Effector CD8-positive, alpha-beta T cell (primary cell): ENCODE data around the gene FCN2.

Experiments used
- DNase-seq: peaks from one replicate; lab custom pipeline; 2025; lab: John Stamatoyannopoulos, UW

The FCN2 gene

DNA sequence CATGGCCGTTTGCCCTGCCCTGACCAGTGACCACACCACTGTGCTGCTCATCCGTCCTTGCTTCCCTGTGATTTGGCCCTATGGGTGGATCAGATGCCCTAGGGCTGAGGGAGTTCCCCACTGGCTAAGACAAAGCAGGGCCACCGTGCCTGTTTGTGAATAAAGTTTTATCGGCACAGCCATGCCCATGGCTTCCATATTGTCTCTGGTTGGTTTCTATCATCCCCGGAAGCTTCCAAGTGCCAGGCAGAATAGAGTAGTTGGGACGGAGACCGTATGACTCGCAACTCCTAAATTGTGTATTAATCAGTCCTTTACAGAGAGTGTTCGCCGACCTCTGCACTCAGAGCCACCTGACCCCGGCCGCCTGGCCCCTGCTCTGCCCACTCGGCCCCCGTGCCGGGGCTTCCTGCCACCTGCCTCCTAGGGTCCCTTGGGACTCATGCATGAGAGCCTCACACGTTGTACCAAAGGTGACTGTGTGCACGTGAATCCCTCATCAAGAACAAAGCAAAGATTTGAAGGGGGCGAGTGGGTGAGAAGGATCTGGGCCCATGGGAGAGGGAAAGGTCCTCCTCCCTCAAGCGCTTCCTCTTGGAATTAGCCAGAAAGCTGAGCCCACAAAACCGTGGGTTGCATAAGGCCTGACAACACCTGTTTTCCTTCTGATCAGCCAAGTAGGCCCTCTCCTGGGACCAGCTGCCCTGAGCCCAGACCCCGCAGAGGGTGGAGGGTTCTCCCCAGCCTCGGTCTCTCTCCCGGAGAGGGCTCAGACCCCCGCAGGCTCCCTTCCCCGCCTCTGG lies 11.7 kb upstream of the FCN2 start:
- no peak for DNase-seq

DNA sequence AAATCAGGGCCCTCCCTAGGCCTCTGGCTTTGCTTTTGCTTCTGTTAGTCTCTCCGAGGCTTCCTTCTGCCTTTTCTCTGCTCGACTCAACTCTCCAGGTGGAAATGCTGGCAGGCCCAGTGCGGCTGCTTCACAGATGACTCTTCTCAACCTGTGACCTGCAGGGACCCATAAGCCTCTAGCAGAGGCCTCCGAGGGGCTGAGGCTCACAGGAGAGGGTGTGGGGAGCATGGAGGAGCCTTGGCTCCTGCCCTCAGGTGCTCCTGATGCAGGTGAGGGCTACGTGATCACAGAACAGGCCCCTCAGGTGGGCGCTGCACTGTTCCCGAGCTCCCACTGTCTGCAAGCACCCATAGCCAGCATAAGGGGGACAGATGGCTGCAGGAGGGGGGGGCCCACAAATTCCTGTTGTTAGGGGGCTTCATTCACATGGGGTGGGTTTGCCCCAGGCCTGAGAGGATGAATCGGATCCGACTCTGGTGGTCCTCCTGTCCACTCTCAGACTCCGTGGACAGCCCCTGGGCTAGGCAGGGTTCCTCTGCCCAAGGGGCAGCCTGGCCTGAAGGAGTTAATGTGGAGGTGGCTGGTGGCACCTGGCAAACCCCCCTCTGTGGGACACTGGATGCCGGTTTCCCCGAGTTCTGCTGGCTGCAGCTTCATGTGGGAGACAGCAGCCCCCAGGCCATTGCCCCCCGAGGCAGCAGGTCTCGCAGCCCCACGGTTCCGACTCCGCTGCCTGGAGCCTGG lies 10.9 kb upstream of the FCN2 start:
- DNase-seq = no peak

DNA sequence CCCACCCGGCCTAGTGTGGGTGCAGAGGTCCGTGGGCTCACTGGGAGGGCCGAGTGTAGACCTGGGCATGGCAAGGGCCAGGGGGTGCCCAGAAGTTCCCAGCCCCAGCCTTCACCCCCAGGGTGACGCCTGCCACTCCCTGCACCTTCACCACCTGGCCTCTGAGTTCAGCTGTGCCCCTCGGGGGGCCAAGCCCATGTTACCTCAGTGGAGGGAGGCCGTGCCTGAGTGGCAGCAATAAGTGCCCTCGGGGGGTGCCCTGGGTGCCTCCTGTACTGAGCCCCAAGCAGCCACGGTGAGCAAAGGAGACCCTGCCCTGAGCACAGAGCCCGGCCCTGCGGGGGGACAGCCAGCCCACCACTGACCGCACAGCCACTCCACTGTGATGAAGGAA lies 10.3 kb upstream of the FCN2 start:
- no peak for DNase-seq

DNA sequence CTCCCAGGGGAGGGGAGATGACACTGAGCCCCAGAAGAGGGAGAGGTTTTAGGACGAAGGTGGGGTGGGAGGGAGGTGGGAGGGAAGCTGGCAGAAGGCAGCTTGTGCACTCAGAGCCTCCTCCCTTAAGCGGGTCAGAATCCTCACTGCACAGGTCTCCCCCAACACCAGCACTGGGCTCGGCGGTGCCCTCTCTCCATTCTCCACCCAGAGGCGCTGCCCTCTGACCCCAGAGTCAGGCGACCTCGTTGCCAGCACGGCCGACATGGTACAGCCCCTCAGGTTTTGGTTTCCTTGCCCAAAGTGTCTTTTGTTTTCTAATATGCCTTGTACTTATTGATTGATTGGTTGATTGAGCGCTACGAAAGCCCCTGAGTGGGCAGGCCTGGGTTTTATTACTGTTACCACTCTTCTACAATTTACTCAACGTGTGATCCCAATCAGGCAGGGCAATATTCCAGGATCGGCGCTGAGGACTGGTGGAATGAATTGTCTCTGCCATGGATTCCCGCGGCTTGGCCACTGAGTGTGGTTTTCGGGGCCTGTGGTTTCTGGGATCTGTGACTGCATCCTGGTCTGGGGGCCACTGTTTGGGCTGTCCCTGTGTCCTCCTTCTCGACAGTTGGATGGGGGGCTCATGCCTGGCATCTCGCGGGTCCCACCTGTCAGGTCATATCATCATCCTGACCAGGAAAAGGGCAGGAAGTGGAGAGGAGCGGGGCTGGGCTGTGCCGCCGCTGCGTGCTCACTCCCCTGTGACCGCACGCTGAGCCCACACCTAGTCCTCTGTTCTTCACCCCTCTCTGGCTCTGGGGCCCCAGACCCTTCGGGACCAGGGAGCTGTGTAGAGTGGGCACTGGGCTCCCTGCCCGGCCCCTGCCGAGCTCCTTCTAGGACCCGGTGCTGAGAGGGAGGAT lies 9.6 kb upstream of the FCN2 start:
- no peak for DNase-seq

DNA sequence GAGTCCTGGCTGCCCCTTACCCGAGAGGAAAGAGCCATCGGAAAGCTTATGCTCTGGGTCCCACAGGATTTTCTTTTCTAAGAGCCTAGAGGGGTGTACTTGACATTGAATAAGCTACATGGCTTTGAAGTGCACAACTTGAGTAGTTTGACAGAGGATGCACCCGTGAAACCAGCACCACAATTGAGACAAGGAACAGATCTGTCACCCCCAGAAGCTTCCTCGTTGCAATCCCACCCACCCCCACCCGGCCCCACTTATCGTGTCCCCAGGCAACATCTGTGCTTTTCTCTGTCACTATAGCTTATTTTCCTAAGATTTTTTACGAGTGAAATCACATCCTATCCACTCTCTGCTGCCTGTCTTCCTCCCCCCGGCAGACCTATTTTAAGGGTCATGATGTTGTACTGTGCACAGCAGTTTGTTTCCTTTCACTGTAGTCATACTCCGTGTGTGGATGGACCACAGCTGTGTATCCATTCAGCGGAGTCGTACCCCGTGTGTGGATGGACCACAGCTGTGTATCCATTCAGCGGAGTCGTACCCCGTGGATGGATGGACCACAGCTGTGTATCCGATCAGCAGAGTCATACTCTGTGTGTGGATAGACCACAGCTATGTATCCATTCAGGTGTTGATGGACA lies 8.8 kb upstream of the FCN2 start:
- DNase-seq = no peak

DNA sequence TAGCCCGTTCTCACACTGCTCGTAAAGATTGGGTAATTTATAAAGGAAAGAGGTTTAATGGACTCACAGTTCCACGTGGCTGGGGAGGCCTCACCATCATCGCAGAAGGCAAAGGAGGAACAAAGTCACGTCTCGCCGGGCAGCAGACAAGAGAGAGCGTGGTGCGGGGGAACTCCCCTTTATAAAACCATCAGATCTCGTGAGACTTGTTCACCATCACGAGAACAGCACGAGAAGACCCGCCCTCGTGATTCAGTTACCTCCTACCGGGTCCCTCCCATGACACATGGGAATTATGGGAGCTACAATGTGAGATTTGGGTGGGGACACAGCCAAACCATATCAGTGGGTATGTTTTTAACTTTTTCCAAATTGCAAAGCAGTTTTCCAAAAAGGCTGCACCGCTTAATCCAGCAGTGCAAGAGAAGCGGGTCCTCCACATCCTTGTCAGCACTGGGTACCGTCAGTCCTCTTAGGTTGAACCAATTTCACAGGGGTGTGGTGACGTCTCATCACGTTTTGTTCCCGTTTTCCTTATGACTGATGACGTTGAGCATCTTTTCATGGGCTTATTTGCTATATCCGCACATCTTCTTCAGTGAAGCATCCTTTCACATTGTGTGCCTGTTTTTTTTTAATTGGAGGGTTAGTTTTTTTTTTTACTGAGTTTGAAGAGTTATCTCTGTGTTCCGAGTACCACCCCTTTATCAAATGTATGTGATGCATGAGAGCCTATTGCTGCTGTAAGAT lies 8.0 kb upstream of the FCN2 start:
- no peak for DNase-seq

DNA sequence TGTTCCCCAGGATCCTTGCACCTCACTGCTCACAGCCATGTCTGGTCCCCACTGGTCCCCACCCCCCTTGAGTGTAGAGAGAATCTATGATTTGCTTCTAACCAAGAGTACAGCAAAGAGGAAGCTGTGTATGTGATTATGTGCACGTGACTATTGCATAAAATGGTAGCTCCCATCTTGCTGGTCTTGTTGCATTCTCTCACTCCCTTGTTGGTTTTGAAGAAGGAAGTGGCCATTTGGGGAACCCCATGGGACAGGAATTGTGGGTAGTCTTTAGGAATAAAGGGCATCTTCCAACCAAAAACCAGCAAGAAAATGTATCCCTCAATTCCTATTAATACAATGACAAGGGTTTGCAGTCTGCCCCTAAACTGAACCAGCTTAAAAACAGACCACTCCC lies 5.2 kb upstream of the FCN2 start:
- DNase-seq = no peak

DNA sequence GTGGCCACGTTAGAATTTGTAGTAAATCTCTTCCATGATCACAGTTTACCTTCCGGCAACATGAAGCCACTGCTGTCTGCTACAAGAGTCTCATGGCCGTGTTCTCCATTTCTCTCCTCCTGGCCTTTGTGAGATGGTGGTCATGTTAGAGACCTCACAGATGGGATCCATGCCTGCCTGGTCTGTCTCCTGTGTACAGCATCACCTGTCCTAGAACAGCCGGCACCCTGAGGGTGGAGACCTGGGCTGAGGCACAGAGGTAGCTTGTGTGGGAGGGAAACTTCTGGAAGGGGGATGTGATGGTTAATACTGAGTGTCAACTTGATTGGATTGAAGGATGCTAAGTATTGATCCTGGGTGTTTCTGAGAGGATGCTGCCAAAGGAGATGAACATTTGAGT lies 3.1 kb upstream of the FCN2 start:
- DNase-seq = no peak

DNA sequence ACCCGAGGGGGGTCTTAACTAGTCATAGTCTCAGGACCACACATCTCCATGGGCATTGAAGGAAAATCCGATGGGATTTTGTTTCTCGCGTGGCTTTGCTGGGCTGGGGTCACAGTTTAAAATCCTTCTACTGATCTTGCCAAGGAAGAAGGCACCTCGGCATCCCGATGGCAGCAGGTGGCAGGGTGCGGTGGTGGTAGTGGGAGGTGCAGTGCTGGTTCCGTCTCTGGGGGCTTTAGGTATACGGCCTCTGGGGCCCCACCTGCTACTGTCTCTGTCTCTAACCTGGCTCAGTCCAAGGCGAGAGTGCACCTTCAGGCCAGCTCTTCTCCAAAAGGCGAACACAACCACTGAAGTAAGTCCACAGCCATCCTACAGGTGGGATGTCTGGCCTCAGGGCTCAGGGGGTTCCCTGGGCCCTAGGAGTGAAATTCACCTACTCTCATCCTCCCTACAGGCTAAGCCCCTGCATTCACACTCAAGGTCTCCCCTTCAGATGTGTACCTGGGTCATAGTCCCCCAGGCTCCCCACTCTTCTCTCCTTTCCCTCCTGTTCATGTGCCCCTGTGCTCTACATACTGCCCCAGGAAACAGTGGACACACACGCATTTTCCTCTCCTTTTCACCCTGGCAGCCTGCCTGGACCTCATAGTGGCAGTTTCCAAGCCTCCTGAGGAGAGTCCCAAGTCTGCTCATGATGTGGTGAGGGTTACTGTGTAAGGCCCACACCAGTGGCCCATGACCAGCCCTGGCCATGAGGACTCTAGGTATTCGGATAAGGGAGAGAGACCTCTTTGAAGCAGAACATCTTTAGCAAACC lies 736 bp upstream of the FCN2 start:
- no peak for DNase-seq

DNA sequence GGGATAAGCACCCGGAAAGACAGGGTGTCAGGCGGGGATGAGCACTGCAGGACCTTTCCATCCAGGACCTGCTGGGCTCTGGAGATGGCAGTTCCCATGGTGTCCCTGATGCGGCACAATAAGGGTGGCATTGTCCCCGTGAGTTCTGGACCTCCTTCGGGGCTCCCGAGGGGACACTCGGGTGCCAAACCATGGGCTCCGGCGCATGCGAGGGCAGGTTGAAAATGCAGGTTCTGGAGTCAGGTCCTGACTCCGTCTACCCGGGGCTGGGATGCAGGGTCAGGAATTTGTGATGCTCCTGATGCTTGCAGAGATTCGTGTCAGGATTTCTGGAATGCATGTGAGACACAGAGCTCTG lies 682 bp downstream of the FCN2 start:
- DNase-seq = no peak

DNA sequence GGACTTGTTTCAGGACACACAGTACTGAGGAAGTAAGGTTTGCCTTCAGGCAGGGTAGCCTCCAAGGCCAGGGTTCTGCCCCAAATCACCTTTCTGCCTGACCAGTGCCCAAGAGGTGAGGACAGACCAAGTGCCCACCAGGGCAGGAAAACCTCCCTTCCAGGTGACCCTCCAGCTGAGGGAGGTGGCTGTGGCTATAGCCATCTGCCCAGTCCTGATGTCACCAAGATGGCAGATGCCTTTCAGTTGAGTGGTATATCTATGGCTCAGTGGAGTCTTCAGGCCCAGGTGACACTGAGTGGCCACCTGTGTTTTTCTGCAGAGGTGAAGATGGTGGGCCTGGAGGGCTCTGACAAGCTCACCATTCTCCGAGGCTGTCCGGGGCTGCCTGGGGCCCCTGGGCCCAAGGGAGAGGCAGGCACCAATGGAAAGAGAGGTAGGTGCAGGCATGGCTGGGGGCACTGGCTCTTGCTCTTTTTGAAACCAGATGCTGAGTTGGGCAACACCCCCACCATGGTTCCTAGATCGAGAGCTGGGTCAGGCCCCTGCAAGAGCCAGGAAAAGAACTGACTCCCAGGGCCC lies 1.7 kb downstream of the FCN2 start:
- no peak for DNase-seq

DNA sequence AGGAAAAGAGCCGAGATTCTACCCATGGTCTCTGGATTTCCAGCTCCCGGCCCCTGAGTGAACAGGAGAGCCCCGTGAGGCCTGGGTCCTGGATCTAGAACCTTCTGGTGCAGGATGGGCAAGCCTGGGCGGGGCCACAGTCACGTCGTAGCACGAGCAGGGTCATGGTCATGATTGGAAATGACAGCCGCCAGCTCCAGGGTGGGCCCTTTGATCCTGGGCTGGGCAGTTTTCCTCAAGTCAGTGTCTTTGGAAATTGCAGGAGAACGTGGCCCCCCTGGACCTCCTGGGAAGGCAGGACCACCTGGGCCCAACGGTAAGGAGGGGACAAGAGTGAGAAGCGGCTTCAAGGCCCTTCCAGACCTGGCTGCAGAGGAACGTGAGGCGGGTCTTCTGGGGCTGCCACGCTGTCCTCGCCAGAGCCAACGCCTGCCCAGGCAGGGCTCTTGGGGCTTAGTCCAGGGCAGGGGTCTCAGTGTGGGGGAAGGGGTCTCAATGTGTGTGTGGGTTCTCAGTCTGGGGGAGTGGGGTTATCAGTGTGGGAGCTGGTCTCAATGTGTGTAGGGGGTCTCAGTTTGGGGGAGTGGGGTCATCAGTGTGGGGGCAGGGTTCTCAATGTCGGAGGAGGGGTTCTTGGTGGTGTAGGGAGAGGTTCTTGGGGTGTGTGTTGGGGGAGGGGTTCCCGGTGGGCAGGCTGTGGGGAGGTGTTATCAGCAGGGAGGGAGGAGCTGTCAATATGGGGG lies 2.6 kb downstream of the FCN2 start:
- no peak for DNase-seq

DNA sequence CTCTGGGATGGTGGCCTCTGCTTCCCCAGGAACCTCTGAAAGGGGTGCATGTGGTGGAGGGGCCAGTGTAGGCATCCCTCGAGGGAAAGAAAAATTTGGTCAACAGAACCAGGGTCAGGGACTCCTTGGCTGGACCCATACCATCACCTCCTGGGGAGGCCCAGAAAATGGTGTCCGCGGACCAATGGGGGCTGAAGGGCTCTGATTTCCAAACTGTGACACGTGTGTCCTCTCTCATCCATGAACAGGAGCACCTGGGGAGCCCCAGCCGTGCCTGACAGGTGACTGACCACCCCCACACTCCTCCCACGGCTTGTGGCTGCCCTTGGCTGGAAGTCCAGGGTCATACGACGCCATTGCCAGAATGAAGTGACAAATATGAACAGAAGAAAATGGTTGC lies 3.9 kb downstream of the FCN2 start:
- no peak for DNase-seq

DNA sequence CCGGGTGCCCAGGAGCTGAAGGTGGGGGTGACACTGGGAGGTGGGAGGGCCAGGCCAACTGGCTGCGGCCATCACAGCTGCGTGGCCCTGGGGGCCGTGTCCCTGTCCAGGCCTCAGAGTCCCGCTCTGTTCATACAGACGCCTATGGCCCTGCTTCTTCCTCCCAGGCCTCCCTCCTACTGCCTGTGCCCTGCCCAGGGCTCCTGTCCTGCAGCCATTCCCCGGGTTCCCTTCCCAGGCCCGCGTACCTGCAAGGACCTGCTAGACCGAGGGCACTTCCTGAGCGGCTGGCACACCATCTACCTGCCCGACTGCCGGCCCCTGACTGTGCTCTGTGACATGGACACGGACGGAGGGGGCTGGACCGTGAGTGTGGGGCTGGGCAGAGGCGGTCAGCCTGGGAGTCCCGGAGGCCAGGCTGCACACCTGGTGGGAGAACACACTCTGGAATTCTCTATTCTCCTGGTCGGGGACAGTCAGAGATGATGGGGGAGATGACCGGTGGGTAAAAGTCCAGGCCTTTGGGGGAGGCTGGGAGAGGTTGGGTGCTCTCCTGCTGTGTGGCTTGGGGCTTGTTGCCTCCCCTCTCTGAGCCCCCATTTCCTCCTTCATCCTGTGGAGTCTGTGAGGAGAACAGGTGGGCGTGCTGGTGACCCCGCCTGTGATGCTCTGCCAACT lies 4.5 kb downstream of the FCN2 start:
- no peak for DNase-seq

DNA sequence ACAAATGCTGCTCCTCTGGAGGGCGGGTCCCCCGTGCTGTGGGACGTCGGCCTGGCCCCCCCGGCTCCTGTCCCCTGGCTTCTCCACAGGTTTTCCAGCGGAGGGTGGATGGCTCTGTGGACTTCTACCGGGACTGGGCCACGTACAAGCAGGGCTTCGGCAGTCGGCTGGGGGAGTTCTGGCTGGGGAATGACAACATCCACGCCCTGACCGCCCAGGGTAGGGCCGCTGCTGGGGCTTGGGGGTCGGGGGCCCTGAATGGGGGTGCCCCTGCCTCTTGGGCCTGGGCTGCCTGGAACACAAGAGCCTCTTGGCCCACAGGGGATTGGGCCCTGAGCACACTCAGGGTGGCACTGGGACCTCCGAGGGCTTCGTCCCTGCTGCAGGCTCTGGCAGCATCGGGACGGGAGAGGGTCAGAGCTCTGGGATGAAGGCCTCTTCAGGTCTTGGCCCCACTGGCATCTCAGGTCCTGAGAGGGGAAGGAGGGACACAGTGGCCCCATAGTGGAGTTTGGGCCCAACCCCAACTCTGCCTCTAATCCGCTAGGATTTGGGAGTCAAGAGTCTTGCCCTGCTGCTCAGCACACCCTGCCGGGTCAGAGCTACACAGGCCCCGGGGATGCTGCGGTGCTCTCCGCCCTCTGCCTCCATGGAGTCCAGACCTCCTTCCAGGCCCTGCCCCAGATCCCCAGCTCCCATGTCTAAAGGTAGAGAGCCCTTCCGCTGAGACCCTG lies 5.2 kb downstream of the FCN2 start:
- DNase-seq = no peak

DNA sequence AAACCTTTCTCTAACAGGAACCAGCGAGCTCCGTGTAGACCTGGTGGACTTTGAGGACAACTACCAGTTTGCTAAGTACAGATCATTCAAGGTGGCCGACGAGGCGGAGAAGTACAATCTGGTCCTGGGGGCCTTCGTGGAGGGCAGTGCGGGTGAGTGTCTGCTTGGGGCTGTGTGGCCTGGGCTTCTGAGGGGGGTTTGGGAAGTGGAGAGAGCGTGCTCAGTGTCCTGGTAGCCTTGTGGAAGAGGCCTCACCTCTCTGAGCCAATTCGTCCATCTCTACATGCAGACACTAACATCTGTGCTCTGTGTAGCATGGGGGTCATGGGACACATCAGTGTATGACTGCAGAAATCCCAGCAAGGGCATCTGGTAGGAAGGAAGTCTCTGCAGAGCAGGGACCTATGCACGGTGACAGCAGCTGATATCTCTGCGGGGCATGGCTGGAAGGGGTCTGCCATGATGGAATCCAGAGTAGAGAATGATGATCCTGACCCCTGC lies 5.9 kb downstream of the FCN2 start:
- DNase-seq = no peak

DNA sequence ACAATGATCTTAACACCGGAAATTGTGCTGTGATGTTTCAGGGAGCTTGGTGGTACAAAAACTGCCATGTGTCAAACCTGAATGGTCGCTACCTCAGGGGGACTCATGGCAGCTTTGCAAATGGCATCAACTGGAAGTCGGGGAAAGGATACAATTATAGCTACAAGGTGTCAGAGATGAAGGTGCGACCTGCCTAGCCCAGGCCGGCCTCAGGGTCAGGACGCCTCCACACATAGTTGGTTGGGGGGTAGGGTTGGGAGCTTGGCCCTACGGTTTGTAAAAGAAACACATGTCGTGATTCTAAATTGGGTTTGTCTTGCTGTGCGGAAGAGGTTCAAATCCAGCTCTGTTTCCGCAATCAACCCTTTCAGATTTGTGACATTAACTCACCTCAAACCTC lies 6.6 kb downstream of the FCN2 start:
- no peak for DNase-seq
